SK-N-SH (cell line): ENCODE results near the gene PTEN.

Experiments
- CTCF ChIP-seq: fragments of 200-600 bp; sonication (generic); IDR thresholded peaks from 2 replicates; pipeline ENCODE4 v1.6.1; 2017; ENCODE audit warnings: antibody characterized with exemption, mild to moderate bottlenecking, moderate library complexity
- EZH2phosphoT487 ChIP-seq: fragments of 200-600 bp; sonication (generic); IDR thresholded peaks from 2 replicates; pipeline ENCODE4 v1.6.1; 2017; ENCODE audit warnings: low read depth, mixed run types, mild to moderate bottlenecking, antibody characterized with exemption, moderate library complexity, borderline replicate concordance
- TAF1 ChIP-seq: IDR thresholded peaks from 2 replicates; pipeline ENCODE4 v1.6.1; 2012; ENCODE audit warnings: low read depth, mild to moderate bottlenecking, low read length, moderate library complexity, borderline replicate concordance

- TF ChIP-seq CTCF (no peak), EZH2phosphoT487 (no peak), TAF1 (no peak)
Measured at GRCh38 chr10:87983716-87984115, 120.3 kb downstream of the PTEN start.
